Urinary bladder (tissue), 4 donors: ENCODE data around the gene FAM107B. TPM values are rescaled to one million over a fixed set of nuclear protein-coding genes. Genes with fewer than 3 reads are reported as not detected.

Experiments used
- DNase-seq: peaks from one replicate; pipeline ENCODE4 v3.0.0-alpha.2; 2015; ENCODE audit errors: extremely low spot score
- H3K27ac ChIP-seq: one replicate; pipeline ENCODE4 v1.5.1; 2013; ENCODE audit warnings: low read depth, mild to moderate bottlenecking, moderate library complexity
- H3K36me3 ChIP-seq: one replicate; pipeline ENCODE4 v1.6.1; 2013; ENCODE audit warnings: mild to moderate bottlenecking, moderate library complexity; ENCODE audit not compliant: insufficient read depth
- H3K4me1 ChIP-seq: one replicate; pipeline ENCODE4 v1.6.1; 2013; ENCODE audit warnings: mild to moderate bottlenecking, moderate library complexity; ENCODE audit not compliant: insufficient read depth
- H3K4me3 ChIP-seq: one replicate; pipeline ENCODE4 v1.5.1; 2013; ENCODE audit warnings: low read depth, low read length
- WGBS: extraction: QIAGEN DNeasy Blood & Tissue Kit; methylation state at CpG from one replicate; pipeline ENCODE4 v1.1.7; 2013; 5-methylcytosine and 5-hydroxymethylcytosine counted together
- polyA plus RNA-seq: library from polyadenylated mRNA; stranded (reverse); fragments of 200-250 nt; gene quantifications from one replicate; pipeline ENCODE4 v1.2.3, GENCODE V29; 2013
- total RNA-seq: library from RNA; depleted of rRNA; stranded (reverse); fragments of >200 nt; gene quantifications from one replicate; pipeline ENCODE4 v1.2.3, GENCODE V29; 2014
- donor health status: healthy with polysubstance abuse.
- donor health status: healthy.

FAM107B gene
- total and polyA plus RNA-seq, 2 donors, result 13.6 to 40.2 TPM

GRCh38 chr10:14574291-14574690 is 200.4 kb downstream of the FAM107B start:
- DNase-seq, result no peak
- H3K36me3 ChIP-seq, result no peaks in the 10 kb centered on the region
- no peaks in the 10 kb centered on the region for H3K4me1 ChIP-seq
- no peak overlapping the region for H3K27ac ChIP-seq
- 72% methylated on average over 3 of the region's 3 CpGs for WGBS
- H3K4me3 ChIP-seq, result no peak overlapping the region

- Histone ChIP-seq H3K27ac (no peak overlapping the region), H3K4me3 (no peak overlapping the region), H3K4me1 (no peaks in the 10 kb centered on the region), H3K36me3 (no peaks in the 10 kb centered on the region)
- 60% methylated on average over 1 of the region's 1 CpG for WGBS
- DNase-seq, result no peak
Measured at GRCh38 chr10:14573666-14574261, 200.9 kb downstream of the FAM107B start.

- H3K4me1 ChIP-seq, result no peaks in the 10 kb centered on the region
- WGBS, result 96% methylated on average over 3 of the region's 3 CpGs
- no peaks in the 10 kb centered on the region for H3K36me3 ChIP-seq
- no peak overlapping the region for H3K27ac ChIP-seq
- H3K4me3 ChIP-seq, result no peak overlapping the region
- DNase-seq, result no peak
Measured at GRCh38 chr10:14572811-14573210, 201.9 kb downstream of the FAM107B start.

- no peaks in the 10 kb centered on the region for H3K4me1 ChIP-seq
- 78% methylated on average over 10 of the region's 10 CpGs for WGBS
- H3K4me3 ChIP-seq, result no peak overlapping the region
- no peak for DNase-seq
- no peaks in the 10 kb centered on the region for H3K36me3 ChIP-seq
- peak overlapping the region; percentile 76 for H3K27ac ChIP-seq
Measured at GRCh38 chr10:14571866-14572507, 202.7 kb downstream of the FAM107B start.

- no peaks in the 10 kb centered on the region for H3K36me3 ChIP-seq
- H3K4me1 ChIP-seq, result no peaks in the 10 kb centered on the region
- no peak overlapping the region for H3K4me3 ChIP-seq
- DNase-seq, result no peak
- H3K27ac ChIP-seq, result peak overlapping the region; percentile 71
- 79% methylated on average over 1 of the region's 1 CpG for WGBS
Measured at GRCh38 chr10:14570800-14571199, 203.9 kb downstream of the FAM107B start.

GRCh38 chr10:14569274-14570060 is 205.2 kb downstream of the FAM107B start:
- Histone ChIP-seq H3K4me1 (no peaks in the 10 kb centered on the region), H3K36me3 (no peaks in the 10 kb centered on the region), H3K27ac (no peak overlapping the region), H3K4me3 (no peak overlapping the region)
- WGBS, result 82% methylated on average over 9 of the region's 9 CpGs
- DNase-seq, result no peak

- no peak for DNase-seq
- 98% methylated on average over 4 of the region's 4 CpGs for WGBS
Measured at GRCh38 chr10:14567421-14567820, 207.3 kb downstream of the FAM107B start.

GRCh38 chr10:14566498-14566897 is 208.2 kb downstream of the FAM107B start:
- H3K4me1 ChIP-seq, result no peaks in the 10 kb centered on the region
- H3K36me3 ChIP-seq, result no peaks in the 10 kb centered on the region
- no peak overlapping the region for H3K4me3 ChIP-seq
- 93% methylated on average over 10 of the region's 10 CpGs for WGBS
- no peak overlapping the region for H3K27ac ChIP-seq
- no peak for DNase-seq

More at GRCh38 chr10:14567421-14567820, 207.3 kb downstream of the FAM107B start:
- Histone ChIP-seq H3K36me3 (no peaks in the 10 kb centered on the region), H3K4me3 (no peak overlapping the region), H3K27ac (no peak overlapping the region), H3K4me1 (no peaks in the 10 kb centered on the region)

- Histone ChIP-seq H3K36me3 (no peaks in the 10 kb centered on the region), H3K4me3 (no peak overlapping the region), H3K27ac (no peak overlapping the region), H3K4me1 (no peaks in the 10 kb centered on the region)
- no peak for DNase-seq
- WGBS, result 72% methylated on average over 5 of the region's 5 CpGs
Measured at GRCh38 chr10:14565199-14565598, 209.5 kb downstream of the FAM107B start.

GRCh38 chr10:14564268-14564744 is 210.4 kb downstream of the FAM107B start:
- Histone ChIP-seq H3K4me3 (no peak overlapping the region), H3K4me1 (no peaks in the 10 kb centered on the region), H3K27ac (no peak overlapping the region), H3K36me3 (no peaks in the 10 kb centered on the region)
- DNase-seq, result no peak
- 74% methylated on average over 5 of the region's 5 CpGs for WGBS

- no peak overlapping the region for H3K27ac ChIP-seq
- DNase-seq, result no peak
- H3K4me3 ChIP-seq, result no peak overlapping the region
- no peaks in the 10 kb centered on the region for H3K36me3 ChIP-seq
- 88% methylated on average over 4 of the region's 4 CpGs for WGBS
- H3K4me1 ChIP-seq, result no peaks in the 10 kb centered on the region
Measured at GRCh38 chr10:14563359-14563940, 211.2 kb downstream of the FAM107B start.

- Histone ChIP-seq H3K4me1 (no peaks in the 10 kb centered on the region), H3K36me3 (no peaks in the 10 kb centered on the region), H3K27ac (no peak overlapping the region), H3K4me3 (no peak overlapping the region)
- DNase-seq, result no peak
- 84% methylated on average over 3 of the region's 3 CpGs for WGBS
Measured at GRCh38 chr10:14563076-14563336, 211.7 kb downstream of the FAM107B start.

GRCh38 chr10:14562218-14563075 is 212.2 kb downstream of the FAM107B start:
- WGBS, result 72% methylated on average over 4 of the region's 4 CpGs
- H3K36me3 ChIP-seq, result no peaks in the 10 kb centered on the region

More at GRCh38 chr10:14562218-14563075, 212.2 kb downstream of the FAM107B start:
- no peaks in the 10 kb centered on the region for H3K4me1 ChIP-seq
- H3K4me3 ChIP-seq, result no peak overlapping the region
- DNase-seq, result no peak
- no peak overlapping the region for H3K27ac ChIP-seq
